Muscle layer of duodenum (tissue), 2 donors: ENCODE data around the gene RRAS2.
"Not testable (repeated sequence)": the region's sequence is repeated elsewhere in the genome, so short reads cannot be mapped to it uniquely, and the experiment has no call there.

Experiments used
- H3K27ac ChIP-seq: one replicate; pipeline ENCODE4 v1.7.0; 2013; ENCODE audit warnings: mild to moderate bottlenecking, low read length
- H3K27me3 ChIP-seq: one replicate; pipeline ENCODE4 v1.7.0; 2013; ENCODE audit warnings: low read depth, mild to moderate bottlenecking, control low read depth, low read length
- H3K36me3 ChIP-seq, 2 donors: one replicate each; pipeline ENCODE4 v1.7.0; 2013; ENCODE audit warnings: low read length in 2 of 2, control low read depth in 1 of 2, mild to moderate bottlenecking in 1 of 2; ENCODE audit not compliant: insufficient read depth in 2 of 2, control insufficient read depth in 1 of 2
- H3K4me1 ChIP-seq, 2 donors: one replicate each; pipeline ENCODE4 v1.7.0; 2013; ENCODE audit warnings: low read length in 2 of 2, mild to moderate bottlenecking in 2 of 2, control low read depth in 1 of 2, moderate library complexity in 1 of 2; ENCODE audit not compliant: insufficient read depth in 2 of 2, control insufficient read depth in 1 of 2
- H3K4me3 ChIP-seq, 2 donors: one replicate each; pipeline ENCODE4 v1.7.0; 2013; ENCODE audit warnings: low read length in 2 of 2, low read depth in 1 of 2, mild to moderate bottlenecking in 1 of 2
- H3K9me3 ChIP-seq, 2 donors: one replicate each; pipeline ENCODE4 v1.7.0; 2013; ENCODE audit warnings: low read length in 2 of 2, control low read depth in 1 of 2, mild to moderate bottlenecking in 1 of 2; ENCODE audit not compliant: control insufficient read depth in 1 of 2
- donor health status: healthy.

RRAS2 gene

DNA sequence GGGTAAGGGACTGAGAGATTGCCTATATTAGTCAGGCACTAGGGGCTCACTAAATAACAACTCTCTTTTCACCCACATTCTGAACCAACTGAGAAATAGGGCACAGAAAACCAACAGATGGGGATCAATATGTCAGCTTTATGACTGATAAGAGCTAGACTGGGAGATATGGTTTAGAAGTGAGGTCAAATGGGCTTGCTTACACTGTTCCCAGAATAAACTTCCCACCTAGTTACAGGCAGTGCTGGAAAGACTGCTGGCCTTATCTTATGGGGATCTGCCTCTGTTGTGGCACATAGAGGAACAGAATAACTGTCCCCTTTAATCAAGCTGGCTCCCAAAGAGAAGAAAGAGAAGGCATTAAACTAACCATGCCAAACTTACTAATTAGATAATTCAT lies 10.6 kb upstream of the RRAS2 start:
- H3K9me3 ChIP-seq, result no peaks in the 10 kb centered on the region
- H3K36me3 ChIP-seq, result no peaks in the 10 kb centered on the region
- no peak overlapping the region for H3K4me3 ChIP-seq
- no peaks in the 10 kb centered on the region for H3K27me3 ChIP-seq
- H3K27ac ChIP-seq, result no peak overlapping the region
- H3K4me1 ChIP-seq, result peaks cover 0 to 5% of the 10 kb centered on the region in 2 donors

DNA sequence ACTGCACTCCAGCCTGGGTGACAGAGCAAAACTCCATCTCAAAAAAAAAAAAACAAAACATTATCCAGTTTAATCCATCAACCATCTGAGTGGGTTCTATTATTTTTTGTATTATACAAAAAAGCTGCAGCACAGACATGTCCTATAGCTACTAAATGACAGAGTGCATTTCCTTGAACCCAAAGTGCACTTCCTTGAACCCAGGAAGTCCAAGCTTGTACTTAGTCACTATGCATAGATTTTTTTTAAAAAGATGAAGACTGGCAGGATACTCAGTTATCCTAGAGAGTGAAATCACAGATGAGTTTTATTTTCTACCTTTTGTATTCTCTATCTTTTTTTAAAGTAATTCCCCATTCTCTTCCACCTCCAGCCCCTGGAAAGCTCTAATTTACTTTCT lies 8.0 kb upstream of the RRAS2 start:
- Histone ChIP-seq H3K9me3 (no peaks in the 10 kb centered on the region), H3K4me3 (no peak overlapping the region), H3K4me1 (no peaks in the 10 kb centered on the region), H3K27me3 (no peaks in the 10 kb centered on the region), H3K36me3 (no peaks in the 10 kb centered on the region), H3K27ac (no peak overlapping the region)

DNA sequence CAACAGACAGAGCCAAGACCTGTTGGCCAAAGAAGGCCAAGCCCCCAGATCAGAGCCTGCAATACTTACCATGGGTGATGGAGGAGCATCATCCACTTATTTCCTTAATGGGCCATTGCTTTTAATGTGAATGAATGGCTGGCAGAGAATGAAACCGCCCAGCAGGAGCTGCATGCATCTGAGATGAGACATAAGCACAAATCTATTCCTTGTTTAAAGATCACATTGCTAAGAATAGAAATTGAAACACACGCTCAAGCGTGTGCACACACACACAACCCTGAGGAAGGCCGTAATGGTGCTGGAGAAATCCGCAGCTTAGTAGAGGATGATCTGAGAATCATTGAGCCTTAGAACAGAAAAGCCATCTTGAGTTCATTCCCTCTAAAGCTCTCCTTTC lies 5.3 kb upstream of the RRAS2 start:
- H3K4me1 ChIP-seq, result no peaks in the 10 kb centered on the region
- peak overlapping the region; percentile 58 for H3K27ac ChIP-seq

DNA sequence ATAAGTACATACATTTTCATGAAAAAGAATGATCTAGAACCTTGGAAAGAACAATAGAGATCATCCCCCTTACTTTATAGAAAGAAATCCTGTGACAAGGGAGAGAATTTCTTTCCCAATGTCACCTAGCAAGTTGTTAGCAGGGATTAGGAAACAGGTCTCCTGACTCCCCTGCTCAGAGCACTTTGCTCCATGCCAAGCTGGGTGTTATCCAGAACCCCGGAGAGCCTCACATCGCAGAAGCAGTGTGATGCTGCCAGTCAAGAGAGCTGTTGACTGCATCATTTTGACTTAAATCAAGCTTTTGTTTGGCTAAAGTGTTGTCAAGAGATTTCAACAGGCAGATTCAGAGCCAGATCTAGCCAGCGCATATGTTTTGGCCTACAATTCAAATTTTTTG lies 3.6 kb upstream of the RRAS2 start:
- Histone ChIP-seq H3K27me3 (no peaks in the 10 kb centered on the region), H3K27ac (no peak overlapping the region), H3K4me1 (no peaks in the 10 kb centered on the region), H3K9me3 (no peaks in the 10 kb centered on the region), H3K36me3 (no peaks in the 10 kb centered on the region), H3K4me3 (no peak overlapping the region)

More for the DNA sequence above, 5.3 kb upstream of the RRAS2 start:
- no peaks in the 10 kb centered on the region for H3K9me3 ChIP-seq
- no peak overlapping the region for H3K4me3 ChIP-seq
- H3K27me3 ChIP-seq, result no peaks in the 10 kb centered on the region
- no peaks in the 10 kb centered on the region for H3K36me3 ChIP-seq

DNA sequence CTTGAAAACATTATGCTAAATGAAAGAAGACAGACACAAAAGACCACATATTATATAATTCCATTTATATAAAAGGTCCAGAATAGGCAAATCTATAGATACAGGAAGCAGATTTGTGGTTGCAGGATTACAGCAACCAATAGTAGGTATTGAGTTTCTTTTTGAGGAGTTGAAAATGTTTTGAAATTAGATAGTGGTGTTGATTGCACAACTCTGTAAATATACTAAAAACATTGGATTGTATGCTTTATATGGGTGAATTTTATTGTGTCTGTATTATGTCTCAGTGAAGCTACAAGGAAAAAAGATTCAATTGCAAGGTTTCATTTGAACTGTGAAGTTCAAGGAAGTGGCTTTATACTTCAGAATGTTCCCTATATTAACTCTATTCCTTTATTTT lies 3.0 kb upstream of the RRAS2 start:
- Histone ChIP-seq H3K4me1 (no peaks in the 10 kb centered on the region), H3K27me3 (no peaks in the 10 kb centered on the region), H3K36me3 (no peaks in the 10 kb centered on the region), H3K4me3 (no peak overlapping the region), H3K9me3 (no peaks in the 10 kb centered on the region), H3K27ac (no peak overlapping the region)

DNA sequence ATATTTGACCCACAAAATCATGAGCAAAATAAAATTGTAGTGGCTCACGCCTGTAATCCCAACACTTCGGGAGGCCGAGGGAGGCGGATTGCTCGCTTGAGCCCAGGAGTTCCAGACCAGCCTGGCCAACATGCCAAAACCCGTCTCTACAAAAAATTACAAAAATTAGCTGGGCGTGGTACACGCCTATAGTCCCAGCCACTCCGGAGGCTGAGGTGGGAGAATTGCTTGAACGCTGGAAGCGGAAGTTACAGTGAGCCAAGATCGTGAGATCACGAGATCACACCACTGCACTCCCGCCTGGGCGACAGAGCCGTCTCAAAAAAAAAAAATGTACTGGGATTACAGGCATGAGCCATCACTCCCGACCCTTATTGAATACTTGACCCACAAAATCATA lies 2.0 kb upstream of the RRAS2 start:
- Histone ChIP-seq H3K27me3 (no peaks in the 10 kb centered on the region), H3K9me3 (no peaks in the 10 kb centered on the region), H3K27ac (no peak overlapping the region), H3K36me3 (no peaks in the 10 kb centered on the region), H3K4me3 (no peak overlapping the region), H3K4me1 (no peaks in the 10 kb centered on the region)

DNA sequence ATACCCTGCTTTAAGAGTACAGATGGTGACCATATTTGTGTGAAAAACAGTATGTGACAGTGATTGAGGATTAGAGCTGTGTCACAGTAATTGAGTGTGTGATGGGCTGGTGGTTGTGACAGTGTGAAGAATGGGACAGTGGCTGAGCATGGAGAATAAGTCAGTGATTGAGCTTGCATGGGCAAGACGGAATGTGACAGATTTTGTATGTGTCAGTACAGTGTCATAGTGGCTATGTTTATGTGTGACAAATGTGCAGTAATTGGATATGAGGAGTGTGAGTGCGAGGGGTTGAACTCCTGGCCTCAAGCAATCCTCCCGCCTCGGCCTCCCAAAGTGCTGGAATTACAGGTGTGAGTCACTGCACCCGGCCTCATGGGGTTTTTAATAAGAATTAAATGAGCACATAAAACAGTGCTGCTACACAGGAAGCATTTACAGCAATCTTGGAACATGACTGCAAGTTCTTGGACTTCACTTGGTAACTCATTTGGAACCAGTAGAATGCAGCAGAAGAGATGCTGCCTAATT lies 583 bp upstream of the RRAS2 start:
- H3K36me3 ChIP-seq, result no peaks in the 10 kb centered on the region
- peak overlapping the region; percentile 57 to 80 for H3K4me3 ChIP-seq
- H3K9me3 ChIP-seq, result no peaks in the 10 kb centered on the region
- H3K27ac ChIP-seq, result no peak overlapping the region
- H3K27me3 ChIP-seq, result no peaks in the 10 kb centered on the region
- no peaks in the 10 kb centered on the region for H3K4me1 ChIP-seq

DNA sequence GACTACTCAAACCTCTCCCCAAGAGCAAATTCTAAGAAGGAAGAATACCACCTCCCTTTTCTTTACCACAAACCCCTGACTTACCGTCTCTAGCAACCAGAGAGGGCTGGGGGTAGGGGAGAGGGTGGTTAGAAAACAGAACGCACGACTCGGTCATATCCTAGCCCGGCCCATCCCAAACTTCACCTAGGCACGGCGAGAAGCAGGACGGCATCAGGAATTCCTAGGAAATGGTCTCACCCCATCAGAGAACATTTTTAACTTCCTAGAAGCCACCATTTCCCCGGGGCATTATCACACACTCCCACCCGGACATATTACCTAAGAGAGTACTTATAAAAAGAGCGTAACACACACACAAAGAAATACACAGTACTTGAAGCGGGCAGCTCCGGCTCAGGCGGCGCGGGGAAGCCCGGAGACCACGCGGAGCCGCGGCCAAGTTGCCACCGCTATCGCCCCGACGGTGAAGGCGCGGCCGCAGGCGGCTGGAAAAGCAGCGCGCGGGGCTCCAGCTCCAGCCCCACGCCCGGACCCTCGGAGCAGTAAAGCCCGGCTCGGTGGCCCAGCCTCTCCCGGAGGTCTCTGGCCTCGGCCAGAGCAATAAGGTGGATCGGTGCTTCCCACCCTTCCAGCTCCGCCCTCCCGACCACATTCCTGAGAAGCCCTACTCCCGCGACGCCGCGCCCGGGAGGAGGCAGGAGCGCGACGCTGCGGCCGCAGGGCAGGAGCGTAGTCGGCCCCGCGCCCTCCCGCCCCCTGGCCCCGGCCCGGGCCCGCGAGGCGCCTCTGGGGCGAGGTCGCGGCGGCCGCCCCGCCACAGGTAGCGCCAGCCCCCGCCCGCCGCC lies 878 bp downstream of the RRAS2 start:
- Histone ChIP-seq H3K4me1 (no peaks in the 10 kb centered on the region), H3K27me3 (no peaks in the 10 kb centered on the region), H3K9me3 (no peaks in the 10 kb centered on the region), H3K36me3 (no peaks in the 10 kb centered on the region), H3K4me3 (peak overlapping the region; percentile 80 to 85), H3K27ac (peak overlapping the region; percentile 5)

DNA sequence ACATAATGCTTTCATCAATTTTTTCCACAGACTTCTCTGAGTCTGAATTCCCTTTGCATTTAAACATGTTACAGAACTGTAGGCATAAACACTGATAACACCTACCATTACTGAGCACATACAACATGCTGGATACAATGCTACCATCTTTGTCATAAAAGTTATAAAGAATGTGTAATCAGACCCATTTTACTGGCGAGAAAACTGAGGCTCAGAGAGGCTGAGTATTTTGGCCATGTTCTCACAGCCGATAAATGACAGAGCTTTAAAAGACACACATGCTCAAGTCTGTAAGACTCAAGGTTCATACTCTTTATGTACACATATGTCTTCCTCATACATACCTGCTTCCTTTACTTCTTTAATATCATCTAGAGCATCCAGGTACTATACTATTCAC lies 2.6 kb downstream of the RRAS2 start:
- Histone ChIP-seq H3K27me3 (no peaks in the 10 kb centered on the region), H3K36me3 (no peaks in the 10 kb centered on the region), H3K9me3 (no peaks in the 10 kb centered on the region), H3K4me3 (no peak overlapping the region), H3K27ac (no peak overlapping the region), H3K4me1 (no peaks in the 10 kb centered on the region)

DNA sequence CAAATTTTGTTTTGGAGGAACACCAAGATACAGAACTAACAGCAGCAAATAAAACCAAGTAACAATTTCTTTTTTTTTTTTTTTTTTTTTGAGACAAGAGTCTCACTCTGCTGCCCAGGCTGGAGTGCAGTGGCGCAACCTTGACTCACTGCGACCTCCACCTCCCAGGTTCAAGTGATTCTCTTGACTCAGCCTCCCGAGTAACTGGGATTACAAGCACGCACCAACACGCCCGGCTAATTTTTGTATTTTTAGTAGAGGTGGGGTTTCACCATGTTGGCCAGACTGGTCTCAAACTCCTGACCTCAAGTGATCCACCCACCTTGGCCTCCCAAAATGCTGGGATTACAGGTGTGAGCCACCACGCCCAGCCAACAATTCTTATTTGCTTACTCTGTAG lies 4.4 kb downstream of the RRAS2 start:
- not testable (repeated sequence) for H3K4me1 ChIP-seq, H3K27ac ChIP-seq, H3K27me3 ChIP-seq, H3K36me3 ChIP-seq, H3K9me3 ChIP-seq, H3K4me3 ChIP-seq

DNA sequence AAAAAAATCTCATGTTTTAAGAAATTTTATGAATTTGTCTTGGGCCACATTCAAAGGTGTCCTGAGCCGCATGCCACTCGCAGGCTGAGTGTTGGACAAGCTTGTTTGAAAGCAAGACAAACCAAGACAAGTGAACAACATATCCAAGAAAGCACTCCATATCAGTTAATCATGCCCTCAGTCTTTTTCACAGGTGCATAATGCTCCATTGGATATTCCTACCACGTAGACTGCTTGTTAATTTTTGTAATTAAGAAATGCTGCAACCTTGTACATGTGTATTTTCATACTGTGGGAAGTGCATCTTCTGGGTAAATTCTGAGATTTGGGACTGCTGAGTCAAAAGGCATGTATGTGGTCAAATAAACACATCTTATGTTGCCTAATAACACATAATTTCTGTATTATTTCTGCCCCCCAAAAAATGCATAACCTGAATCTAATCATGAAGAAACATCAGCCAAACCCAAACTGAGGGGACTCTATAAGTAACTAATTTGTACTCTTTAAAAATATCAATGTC lies 8.2 kb downstream of the RRAS2 start:
- H3K9me3 ChIP-seq, result no peaks in the 10 kb centered on the region
- no peaks in the 10 kb centered on the region for H3K4me1 ChIP-seq
- no peak overlapping the region for H3K27ac ChIP-seq
- no peak overlapping the region for H3K4me3 ChIP-seq
- H3K27me3 ChIP-seq, result no peaks in the 10 kb centered on the region
- no peaks in the 10 kb centered on the region for H3K36me3 ChIP-seq

DNA sequence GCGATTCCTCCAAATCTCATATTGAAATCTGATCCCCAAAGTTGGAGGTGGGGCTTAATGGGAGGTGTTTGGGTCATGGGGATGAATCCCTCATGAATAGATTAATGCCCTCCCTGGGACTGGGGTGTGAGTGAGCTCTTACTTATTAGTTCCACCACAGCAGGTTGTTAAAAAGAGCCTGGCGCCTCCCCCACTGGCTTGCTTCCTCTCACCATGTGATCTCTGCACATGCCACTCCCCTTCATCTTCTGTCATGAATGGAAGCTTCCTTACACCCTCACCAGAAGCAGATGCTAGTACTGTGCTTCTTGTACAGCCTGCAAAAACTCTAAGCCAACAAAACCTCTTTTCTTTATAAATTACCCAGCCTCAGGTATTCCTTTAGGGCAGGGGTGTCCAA lies 8.8 kb downstream of the RRAS2 start:
- Histone ChIP-seq H3K27ac (no peak overlapping the region), H3K27me3 (no peaks in the 10 kb centered on the region), H3K9me3 (no peaks in the 10 kb centered on the region), H3K36me3 (no peaks in the 10 kb centered on the region), H3K4me1 (no peaks in the 10 kb centered on the region), H3K4me3 (no peak overlapping the region)
